GM11168 (cell line): ENCODE results near the gene SHROOM2.

ENCODE experiments used
- in situ Hi-C: fragments of 300-500 bp; cut with MboI; formaldehyde crosslinking; loops from one replicate; pipeline ENCODE4 v1.12.0; 2022; ENCODE audit warnings: low sequenced_read_pairs; ENCODE audit not compliant: unreplicated experiment

Gene SHROOM2

DNA sequence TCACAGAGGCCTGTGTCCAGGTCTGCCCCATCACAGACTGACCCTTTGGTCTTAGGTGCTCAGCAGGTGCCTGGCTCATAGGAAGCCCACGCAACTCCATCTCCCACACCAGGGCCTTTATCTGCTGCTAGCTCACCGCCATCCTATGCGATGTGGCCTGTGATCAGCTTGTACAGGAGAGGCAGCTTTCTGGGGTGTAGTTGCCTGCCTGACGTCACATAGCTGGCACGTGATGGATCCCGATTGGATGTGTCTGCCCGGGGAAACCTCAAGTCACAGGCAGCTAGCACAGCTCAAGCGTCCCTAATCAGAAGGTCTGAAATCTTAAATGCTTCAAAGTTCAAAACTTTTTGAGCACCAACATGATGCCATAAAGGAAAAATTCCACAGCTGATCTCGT lies 139.8 kb downstream of the SHROOM2 start:
- in situ Hi-C loops, result no loop called here

DNA sequence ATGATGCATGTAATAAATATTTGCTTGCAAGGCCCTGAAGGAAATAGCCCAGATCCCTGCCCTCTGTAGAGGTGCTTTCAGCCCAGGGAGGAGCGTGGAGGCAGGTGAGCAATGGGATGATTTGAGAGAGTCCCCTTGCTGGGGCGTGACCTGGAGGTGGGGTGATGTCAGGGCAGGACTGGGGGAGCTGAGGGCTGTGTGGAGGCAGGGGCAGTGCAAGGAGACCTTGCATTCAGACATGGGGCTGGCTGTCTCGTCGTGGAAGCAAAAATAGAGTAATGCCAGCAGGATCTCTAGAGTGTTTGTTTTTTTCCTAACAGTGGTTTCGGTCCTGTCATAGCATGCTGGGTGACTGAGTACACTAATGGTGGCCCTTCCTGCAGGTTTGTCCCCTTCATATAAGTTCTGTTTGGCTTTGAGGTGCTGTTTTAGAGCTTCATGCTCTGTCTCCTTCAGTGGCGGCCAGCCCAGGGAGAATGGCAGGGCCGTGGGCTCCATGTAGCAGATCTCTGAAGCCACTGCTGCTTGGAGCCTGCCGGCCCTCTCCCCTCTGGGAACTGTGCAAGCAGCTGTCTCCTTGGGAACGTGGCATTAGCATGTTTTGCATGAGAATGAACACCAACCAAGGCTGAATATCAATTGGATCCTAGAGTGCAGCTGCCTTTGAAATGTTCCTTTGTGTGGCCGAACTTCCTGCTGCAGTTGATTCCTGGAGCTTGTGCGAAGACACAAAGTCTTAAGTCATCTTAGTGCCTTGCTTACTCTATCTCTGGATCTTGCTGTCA lies 141.7 kb downstream of the SHROOM2 start:
- in situ Hi-C loops, result no loop called here

DNA sequence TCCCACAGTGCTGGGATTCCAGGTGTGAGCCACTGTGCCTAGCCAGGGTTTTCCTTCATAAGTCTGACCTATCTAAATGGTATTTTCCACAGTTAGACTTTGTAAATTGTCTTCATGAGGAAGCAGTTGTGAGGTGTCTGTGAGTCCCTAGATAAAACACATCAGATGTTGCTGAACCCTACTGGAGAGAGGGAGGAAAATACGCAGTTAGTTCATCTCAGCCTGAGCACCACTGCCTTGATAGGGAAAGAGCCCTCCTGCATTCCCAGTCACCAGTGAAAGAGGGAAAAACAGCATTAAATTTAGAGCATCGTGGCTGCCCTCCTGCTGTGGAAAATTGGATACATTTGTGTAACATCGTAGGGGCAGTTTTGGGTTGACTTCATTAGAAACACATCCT lies 149.2 kb downstream of the SHROOM2 start:
- in situ Hi-C loops, result no loop called here

DNA sequence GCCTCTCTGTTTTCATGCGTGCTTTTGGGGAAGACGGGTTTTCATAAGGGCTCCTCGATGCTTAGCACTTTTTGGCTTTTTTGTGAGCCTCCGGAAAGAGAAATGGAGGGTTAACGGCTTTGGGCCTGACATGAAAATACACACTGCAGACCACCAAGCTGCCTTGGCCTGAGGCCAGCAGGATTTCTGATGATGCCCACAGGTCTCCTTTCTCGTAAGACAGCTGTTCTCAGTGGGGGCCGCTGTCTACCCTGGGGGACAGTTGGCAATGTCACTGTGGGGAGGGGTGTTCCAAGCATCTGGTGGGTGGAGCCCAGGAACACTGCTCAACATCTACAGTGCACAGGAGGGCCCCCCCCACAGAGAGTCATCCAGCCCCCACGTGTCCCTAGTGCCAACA lies 151.5 kb downstream of the SHROOM2 start:
- in situ Hi-C loops, result no loop called here

DNA sequence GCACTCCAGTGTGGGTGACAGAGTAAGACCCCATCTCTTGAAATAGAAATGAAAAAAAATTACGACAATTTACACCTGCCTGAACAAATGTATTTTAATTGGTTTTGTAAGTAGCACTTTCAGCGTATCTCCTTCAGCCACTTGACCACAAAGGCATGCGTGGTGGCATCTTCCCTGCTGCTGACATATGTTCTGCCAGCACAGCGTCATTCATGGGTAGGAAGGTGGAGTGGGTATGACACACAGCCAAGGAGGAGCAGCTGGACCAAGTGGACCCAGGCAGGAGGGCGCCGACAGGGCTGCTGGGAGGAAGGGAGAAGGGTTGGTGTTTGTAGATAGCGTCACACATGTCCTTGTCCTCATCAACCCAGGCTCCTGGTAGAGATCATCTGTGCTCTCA lies 152.3 kb downstream of the SHROOM2 start:
- in situ Hi-C loops, result no loop called here

DNA sequence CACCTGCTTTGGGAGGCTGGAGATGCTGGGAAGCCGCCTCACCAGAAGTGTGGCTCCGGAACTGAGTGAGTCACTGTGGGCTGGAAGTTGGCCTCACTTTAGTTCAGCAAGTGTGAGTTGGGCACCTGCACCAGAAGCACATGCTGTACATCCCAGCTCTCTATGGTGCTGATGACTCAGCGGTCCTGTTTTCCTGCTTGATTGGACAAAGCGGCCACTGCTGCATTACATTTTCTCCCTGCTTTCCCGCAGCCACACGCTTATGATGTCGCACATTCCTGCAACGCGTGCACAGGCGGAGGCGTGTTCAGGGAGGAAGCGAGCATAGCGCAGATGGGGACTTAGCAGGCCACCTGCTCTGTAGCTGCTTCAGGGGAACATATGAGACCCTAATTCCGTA lies 154.2 kb downstream of the SHROOM2 start:
- in situ Hi-C loops, result no loop called here

DNA sequence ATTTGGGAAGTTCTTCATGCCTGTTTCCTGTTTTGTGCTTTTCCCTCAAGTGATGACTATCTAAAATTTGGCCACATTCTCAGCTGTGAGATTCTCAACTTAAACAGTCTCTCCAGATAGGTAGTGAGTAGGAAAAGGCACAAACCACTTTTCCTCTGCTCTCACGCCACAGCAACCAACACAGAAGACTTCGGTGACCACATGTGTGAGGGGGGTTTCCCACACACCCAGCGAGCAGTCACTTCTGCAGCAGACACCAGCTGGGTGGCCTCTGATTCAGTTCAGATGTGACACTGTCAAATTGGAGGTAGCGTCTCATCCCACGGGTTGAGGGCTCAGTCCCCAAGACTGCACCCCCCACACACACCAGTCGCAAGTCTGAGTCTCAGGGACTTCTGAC lies 155.9 kb downstream of the SHROOM2 start:
- in situ Hi-C loops, result no loop called here

DNA sequence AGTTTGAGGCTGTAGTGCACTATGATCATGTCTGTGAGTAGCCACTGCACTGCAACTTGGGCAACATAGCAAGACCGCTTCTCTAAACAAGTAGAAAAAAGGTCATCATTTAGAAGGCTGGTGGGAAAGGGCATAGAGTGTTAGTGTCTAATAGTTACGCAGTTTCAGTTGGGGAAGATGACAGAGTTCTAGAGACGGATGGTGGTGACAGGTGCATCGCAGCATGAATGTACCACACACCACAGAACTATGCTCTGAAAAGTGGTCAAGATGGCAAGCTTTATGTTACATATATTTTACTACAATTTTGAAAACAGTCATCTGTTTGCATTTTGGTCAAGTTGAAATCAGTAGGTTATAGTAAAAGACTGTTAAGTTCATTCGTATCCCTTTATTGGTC lies 157.2 kb downstream of the SHROOM2 start:
- in situ Hi-C loops, result no loop called here

DNA sequence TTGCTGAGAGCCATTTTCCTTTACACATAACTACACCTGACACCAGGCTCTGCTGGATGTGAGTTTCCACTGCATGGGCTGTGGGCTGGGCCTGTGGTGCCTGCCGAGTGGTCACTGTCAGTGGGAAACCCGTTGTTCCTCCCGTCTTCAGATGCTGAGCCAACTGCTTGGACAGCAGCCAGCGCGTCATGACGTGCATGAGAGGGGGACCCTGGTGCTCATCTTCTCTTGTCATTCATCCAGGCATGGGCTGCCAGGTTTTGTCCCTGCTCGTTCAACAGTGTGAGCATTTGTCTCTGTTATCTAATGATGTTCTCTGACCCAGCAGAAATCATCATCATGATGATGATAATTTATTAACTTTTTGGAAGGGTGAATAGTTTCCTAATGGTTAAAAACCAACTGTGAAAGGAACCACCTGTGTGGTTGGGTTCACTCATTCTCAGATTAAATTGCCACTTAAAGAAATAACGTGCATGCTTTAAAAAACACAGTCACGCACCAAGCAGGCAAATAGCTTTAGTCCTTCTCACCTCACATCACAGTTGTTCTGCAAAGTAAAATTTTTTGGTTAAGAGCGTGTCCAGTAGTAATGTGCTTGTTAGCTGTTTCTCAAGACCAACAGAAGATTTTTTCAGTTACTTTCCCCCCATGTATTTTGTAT lies 161.0 kb downstream of the SHROOM2 start:
- in situ Hi-C loops, result no loop called here

DNA sequence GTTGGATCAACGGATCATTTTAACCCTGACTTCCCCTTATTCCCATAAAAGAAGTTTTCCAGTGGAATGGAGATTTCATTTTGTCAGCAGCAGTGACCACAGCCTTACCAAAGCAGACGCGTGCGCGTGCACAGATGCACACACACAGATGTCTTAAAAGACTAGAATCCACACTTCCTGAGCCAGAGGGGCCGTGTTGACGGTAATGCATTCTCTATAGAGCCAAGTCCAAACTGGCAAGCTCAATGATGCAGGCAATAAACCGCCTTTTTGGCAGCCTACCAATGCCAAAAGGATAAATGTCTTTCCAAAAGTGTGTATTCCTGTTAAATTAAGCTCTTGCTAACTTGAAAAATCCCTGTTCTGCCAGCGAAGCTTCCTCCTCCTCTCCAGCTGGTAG lies 162.2 kb downstream of the SHROOM2 start:
- in situ Hi-C loops, result no loop called here

DNA sequence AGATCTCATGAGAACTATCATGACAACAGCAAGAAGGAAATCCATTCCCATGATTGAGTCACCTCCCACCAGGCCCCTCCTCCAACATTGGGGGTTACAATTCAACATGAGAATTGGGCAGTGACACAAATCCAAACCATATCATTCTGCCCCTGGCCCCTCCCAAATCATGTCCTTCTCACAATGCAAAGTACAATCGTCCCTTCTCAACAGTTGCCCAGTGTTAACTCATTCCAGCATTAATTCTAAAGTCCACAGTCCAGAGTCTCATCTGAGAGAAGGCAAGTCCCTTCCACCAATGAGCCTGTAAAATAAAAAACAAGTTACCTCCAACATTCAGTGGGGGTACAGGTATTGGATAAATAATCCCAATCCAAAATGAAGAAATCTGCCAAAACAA lies 166.1 kb downstream of the SHROOM2 start:
- in situ Hi-C loops, result no loop called here

DNA sequence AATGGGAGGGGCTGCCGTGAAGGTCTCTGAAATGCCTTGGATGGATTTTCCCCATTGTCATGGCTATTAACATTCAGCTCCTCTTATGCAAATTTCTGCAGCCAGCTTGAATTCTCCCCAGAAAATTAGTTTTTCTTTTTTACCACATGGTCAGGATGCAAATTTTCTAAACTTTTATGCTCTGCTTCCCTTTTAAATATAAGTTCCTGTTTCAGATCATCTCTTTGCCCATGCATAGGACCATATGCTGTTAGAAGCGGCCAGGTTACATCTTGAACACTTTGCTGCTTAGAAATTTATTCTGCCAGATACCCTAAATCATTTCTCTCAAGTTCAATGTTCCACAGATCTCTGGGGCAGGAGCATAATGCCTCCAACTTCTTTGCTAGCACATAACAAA lies 167.2 kb downstream of the SHROOM2 start:
- in situ Hi-C loops, result no loop called here

DNA sequence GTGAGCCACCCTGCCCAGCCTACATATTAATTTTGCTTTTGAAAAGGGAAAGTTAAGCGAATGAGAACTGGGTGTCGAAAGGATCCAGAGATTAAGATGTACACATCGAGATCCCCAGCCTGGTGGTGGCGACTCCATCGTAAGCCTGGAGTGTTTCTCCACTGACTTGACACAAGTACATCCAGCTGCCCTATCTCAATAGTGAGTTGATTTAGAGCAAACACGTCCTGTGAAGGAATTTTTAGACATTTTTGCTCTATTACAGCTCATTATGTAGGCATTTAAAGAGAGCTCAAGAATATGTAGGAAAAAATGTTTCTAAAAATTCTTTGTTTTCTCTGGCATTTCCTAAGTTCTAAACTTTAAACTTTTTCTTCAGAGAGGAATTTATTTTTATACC lies 169.3 kb downstream of the SHROOM2 start:
- in situ Hi-C loops, result no loop called here

DNA sequence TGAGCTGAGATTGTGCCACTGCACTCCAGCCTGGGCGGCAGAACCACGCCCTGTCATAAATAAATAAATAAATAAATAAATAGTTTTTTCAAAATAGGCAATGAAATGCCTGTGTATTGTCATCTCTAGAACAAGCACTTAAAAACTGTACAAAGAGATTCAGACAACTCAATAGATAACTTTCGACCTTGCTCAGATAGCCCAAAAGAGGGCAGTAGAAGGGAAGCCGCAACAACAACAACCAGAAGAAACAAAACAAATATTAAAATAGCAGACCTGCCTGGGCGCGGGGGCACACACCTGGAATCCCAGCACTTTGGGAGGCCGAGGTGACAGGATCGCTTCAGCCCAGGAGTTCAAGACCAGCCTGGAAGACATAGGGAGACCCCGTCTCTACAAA lies 171.5 kb downstream of the SHROOM2 start:
- in situ Hi-C loops, result no loop called here

DNA sequence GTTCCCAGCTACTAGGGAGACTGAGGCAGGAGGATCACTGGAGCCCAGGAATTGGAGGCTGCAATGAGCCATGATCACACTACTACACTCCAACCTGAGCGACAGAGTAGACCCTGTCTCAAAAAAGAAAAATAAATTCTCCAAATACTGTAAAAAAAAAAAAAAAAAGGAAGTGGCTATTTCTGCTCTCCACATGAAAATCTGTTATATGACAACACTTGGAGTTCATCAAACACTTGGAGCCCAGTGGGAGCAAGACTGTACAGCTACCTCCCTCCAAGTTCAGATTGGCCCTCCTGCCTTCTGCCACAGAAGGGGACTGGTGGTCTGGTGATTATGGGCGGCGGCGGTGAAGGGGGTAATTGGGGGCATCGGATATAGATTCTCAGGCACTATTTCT lies 172.0 kb downstream of the SHROOM2 start:
- in situ Hi-C loops, result no loop called here

DNA sequence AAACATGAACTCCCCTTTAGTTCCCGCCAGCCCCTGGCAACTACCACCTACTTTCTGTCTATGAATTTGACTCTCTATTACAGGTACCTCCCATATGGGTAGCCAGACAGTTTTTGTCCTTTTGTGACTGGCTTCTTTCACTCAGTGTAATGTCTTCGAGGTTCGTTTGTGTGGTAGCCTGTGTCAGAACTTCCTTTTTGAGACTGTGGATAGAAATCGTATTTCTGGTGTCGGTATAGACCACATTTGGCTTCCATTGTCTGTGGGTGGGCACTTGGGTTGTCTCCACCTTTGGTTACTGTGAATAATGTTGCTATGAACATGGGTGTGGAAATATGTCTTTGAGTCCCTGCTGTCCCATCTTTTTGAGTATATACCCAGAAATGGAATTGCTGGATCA lies 175.5 kb downstream of the SHROOM2 start:
- in situ Hi-C loops, result no loop called here

DNA sequence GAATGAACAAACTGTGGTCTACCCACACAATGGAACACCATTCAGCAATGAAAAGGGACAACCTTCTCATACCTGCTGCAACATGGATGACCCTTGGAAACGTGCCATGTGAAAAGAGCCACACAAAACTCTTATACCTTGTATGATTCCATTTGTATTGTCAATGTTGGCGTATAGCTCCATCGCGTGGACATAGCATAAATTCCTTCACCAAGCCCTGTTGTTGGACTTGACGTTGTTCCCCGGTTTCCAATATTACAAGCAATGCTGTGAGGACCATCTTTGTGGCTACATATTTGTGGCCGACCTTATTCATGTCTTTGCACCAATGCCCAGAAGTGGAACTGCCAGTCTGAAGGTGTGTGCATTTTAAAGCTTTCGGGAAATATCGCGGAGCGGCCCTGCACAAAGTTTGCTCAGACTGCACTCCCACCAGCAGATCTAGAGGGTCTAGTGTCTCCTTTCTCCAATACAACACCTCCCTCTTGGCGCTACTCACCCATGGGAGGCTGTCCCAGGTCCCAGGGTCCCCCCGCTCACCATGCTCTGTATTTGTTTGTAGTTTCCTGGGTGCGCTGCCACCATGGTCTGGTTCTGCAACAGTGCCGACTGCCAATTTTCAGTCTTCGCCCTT lies 180.7 kb downstream of the SHROOM2 start, which contains the start of gene CLDN34:
TSS of gene CLDN34 (plus strand) at position 584 of the 634 bp plus-strand sequence. CDS start at position 584, 0 bp downstream.
- in situ Hi-C loops, result no loop called here

DNA sequence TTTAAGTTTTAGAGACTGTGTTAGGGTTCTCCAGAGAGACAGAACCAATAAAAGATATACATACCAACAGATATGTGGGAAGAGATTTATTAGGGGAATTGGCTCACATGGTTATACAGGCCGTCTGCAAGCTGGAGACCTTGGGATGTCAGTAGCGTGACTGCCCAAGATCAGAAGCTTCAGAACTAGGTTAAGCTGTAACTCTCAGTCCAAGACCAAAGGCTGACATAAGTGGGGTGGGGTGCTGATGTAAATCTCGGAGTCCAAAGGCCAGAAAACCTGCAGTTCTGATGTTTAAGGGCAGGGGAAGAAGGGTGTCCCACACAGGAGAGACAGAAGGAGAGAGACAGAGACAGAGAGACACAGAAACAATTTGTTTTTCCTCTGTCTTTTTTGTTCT lies 191.4 kb downstream of the SHROOM2 start:
- in situ Hi-C loops, result loop anchor here (25.0 kb wide), 1 partner anchor 90 kb away; no protein-coding TSS in a partner anchor

DNA sequence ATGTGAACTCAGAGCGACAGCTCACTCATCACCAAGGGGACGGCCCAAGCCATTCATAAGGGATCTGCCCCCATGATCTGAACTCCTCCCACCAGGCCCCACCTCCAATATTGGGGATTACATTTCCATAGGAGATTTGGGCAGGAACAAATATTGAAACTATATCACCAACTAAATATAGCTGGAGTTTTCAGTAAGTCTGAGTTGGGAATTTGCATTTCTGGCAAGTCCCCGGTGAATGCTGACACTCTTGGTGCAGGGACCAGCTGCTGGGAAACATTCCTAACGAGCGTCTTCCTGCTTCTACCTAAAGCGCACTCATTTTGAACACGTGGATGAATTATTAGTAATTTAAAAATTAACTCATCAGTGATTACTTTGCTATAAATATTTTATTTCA lies 194.2 kb downstream of the SHROOM2 start:
- in situ Hi-C loops, result loop anchor here (25.0 kb wide), 1 partner anchor 93 kb away; no protein-coding TSS in a partner anchor

DNA sequence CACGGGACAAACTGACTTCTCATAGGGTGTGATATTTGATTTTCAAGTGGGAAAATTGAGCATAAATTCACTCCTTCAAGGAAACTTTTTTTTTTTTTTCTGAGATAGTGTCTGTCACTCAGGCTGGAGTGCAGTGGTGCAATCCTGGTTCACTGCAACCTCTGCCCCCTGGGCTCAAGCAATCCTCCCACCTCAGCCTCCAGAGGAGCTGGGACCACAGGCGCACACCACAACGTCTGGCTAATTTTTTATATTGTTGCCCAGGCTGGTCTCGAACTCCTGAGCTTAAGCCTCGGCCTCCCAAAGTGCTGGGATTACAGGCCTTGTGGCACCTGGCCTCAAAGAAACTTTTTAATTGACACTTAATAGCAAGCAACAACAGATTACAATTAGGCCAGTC lies 194.7 kb downstream of the SHROOM2 start:
- in situ Hi-C loops, result loop anchor here (25.0 kb wide), 1 partner anchor 94 kb away; no protein-coding TSS in a partner anchor

DNA sequence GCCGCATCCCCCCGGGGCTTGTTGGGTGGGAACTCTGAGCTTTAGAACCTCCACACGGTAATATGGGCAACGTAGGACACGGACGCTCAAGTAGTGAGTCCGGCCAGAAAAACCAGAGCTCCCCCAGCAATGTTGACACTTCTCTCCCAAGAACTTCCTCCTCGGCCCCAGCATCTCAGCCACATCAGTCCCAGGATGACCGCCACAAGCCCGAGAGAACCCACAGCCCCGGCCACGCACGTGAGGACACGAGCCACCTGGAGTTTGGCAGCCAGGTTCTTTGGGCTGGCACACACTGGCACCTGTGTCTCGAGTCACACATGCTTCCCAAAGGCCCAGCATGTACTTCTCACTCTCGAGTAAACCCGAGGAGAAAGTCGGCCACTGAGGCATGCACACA lies 197.2 kb downstream of the SHROOM2 start:
- in situ Hi-C loops, result loop anchor here (25.0 kb wide), 1 partner anchor 96 kb away; no protein-coding TSS in a partner anchor
